ENCODE results near the gene F2RL1.

The F2RL1 gene

GRCh38 chr5:76805821-76806505, 12.9 kb upstream of the F2RL1 start:
- no peak overlapping the region for H3K9ac ChIP-seq (ENCODE audit: low read length)

GRCh38 chr5:76807296-76807695, 11.5 kb upstream of the F2RL1 start:
- Histone ChIP-seq H3K4me3 (ENCODE audit: low read length) (no peak overlapping the region), H4K20me1 (ENCODE audit: insufficient read depth, low read length) (no peaks in the 10 kb centered on the region), H3K4me1 (ENCODE audit: low read length) (no peaks in the 10 kb centered on the region), H3K9me2 (replicated peaks; ENCODE audit: insufficient read depth, low read length) (no peaks in the 10 kb centered on the region), H3K9ac (ENCODE audit: low read length) (no peak overlapping the region), H3K4me2 (ENCODE audit: low read depth, low read length) (no peak overlapping the region), H3K27me3 (replicated peaks; ENCODE audit: insufficient read depth, low read length) (no peaks in the 10 kb centered on the region), H3K27ac (ENCODE audit: low read length) (no peak overlapping the region), H3K9me3 (replicated peaks; ENCODE audit: insufficient read depth, low read length) (no peaks in the 10 kb centered on the region), H3K36me3 (replicated peaks; ENCODE audit: insufficient read depth, low read length) (no peaks in the 10 kb centered on the region), H2AFZ (ENCODE audit: low read length) (no peak overlapping the region), H3K79me2 (ENCODE audit: low read length) (no peaks in the 10 kb centered on the region), H3F3A (ENCODE audit: insufficient read depth, low read length) (no peaks in the 10 kb centered on the region)
- DNase-seq = no peak
- no peak for TF ChIP-seq EZH2 (optimal IDR thresholded peaks at IDR 0.05; ENCODE audit: low read depth, low read length)
- TF ChIP-seq EZH2phosphoT487 (IDR thresholded peaks at IDR 0.05; ENCODE audit: low read length) = no peak
- TF ChIP-seq CTCF (IDR thresholded peaks at IDR 0.05; ENCODE audit: low read length) = no peak

More at GRCh38 chr5:76805821-76806505, 12.9 kb upstream of the F2RL1 start:
- H3K9me2 ChIP-seq (replicated peaks; ENCODE audit: insufficient read depth, low read length) = no peaks in the 10 kb centered on the region
- H3K79me2 ChIP-seq (ENCODE audit: low read length) = no peaks in the 10 kb centered on the region
- DNase-seq = no peak
- H3K36me3 ChIP-seq (replicated peaks; ENCODE audit: insufficient read depth, low read length) = no peaks in the 10 kb centered on the region
- H3F3A ChIP-seq (ENCODE audit: insufficient read depth, low read length) = no peaks in the 10 kb centered on the region
- H3K27me3 ChIP-seq (replicated peaks; ENCODE audit: insufficient read depth, low read length) = no peaks in the 10 kb centered on the region
- no peaks in the 10 kb centered on the region for H4K20me1 ChIP-seq (ENCODE audit: insufficient read depth, low read length)
- no peaks in the 10 kb centered on the region for H3K4me1 ChIP-seq (ENCODE audit: low read length)
- H3K4me2 ChIP-seq (ENCODE audit: low read depth, low read length) = no peak overlapping the region
- no peak overlapping the region for H3K4me3 ChIP-seq (ENCODE audit: low read length)
- H2AFZ ChIP-seq (ENCODE audit: low read length) = no peak overlapping the region
- no peaks in the 10 kb centered on the region for H3K9me3 ChIP-seq (replicated peaks; ENCODE audit: insufficient read depth, low read length)
- no peak overlapping the region for H3K27ac ChIP-seq (ENCODE audit: low read length)
- no peak for TF ChIP-seq EZH2phosphoT487 (IDR thresholded peaks at IDR 0.05; ENCODE audit: low read length)
- no peak for TF ChIP-seq CTCF (IDR thresholded peaks at IDR 0.05; ENCODE audit: low read length)

- H3K27me3 ChIP-seq (replicated peaks; ENCODE audit: insufficient read depth, low read length) = no peaks in the 10 kb centered on the region
- no peaks in the 10 kb centered on the region for H3K36me3 ChIP-seq (replicated peaks; ENCODE audit: insufficient read depth, low read length)
- H3K9me2 ChIP-seq (replicated peaks; ENCODE audit: insufficient read depth, low read length) = no peaks in the 10 kb centered on the region
- H3K9me3 ChIP-seq (replicated peaks; ENCODE audit: insufficient read depth, low read length) = no peaks in the 10 kb centered on the region
- no peak for TF ChIP-seq CTCF (IDR thresholded peaks at IDR 0.05; ENCODE audit: low read length)
- TF ChIP-seq EZH2phosphoT487 (IDR thresholded peaks at IDR 0.05; ENCODE audit: low read length) = no peak
- TF ChIP-seq EZH2 (optimal IDR thresholded peaks at IDR 0.05; ENCODE audit: low read depth, low read length) = no peak
- no peak overlapping the region for H3K9ac ChIP-seq (ENCODE audit: low read length)
- no peaks in the 10 kb centered on the region for H4K20me1 ChIP-seq (ENCODE audit: insufficient read depth, low read length)
- H2AFZ ChIP-seq (ENCODE audit: low read length) = no peak overlapping the region
- H3F3A ChIP-seq (ENCODE audit: insufficient read depth, low read length) = no peaks in the 10 kb centered on the region
- H3K4me2 ChIP-seq (ENCODE audit: low read depth, low read length) = no peak overlapping the region
- no peak overlapping the region for H3K27ac ChIP-seq (ENCODE audit: low read length)
- no peak overlapping the region for H3K4me3 ChIP-seq (ENCODE audit: low read length)
- no peak for DNase-seq
- no peaks in the 10 kb centered on the region for H3K79me2 ChIP-seq (ENCODE audit: low read length)
- no peaks in the 10 kb centered on the region for H3K4me1 ChIP-seq (ENCODE audit: low read length)
These were observed 10.6 kb upstream of the F2RL1 start for GRCh38 chr5:76808141-76808691.
